ENCODE measurements around the gene OR52A5.

The OR52A5 gene

GRCh38 chr11:5096011-5096410, 42.1 kb downstream of the OR52A5 start:
- no peak for DNase-seq
- TF ChIP-seq EZH2phosphoT487 (IDR thresholded peaks at IDR 0.05; ENCODE audit: low read length) (no peak), EZH2 (optimal IDR thresholded peaks at IDR 0.05; ENCODE audit: low read depth, low read length) (no peak), CTCF (IDR thresholded peaks at IDR 0.05; ENCODE audit: low read length) (no peak)
- H4K20me1 ChIP-seq (ENCODE audit: insufficient read depth, low read length), result no peaks in the 10 kb centered on the region
- H2AFZ ChIP-seq (ENCODE audit: low read length), result no peak overlapping the region
- no peak overlapping the region for H3K4me3 ChIP-seq (ENCODE audit: low read length)
- no peaks in the 10 kb centered on the region for H3F3A ChIP-seq (ENCODE audit: insufficient read depth, low read length)
- H3K9me3 ChIP-seq (replicated peaks; ENCODE audit: insufficient read depth, low read length), result no peaks in the 10 kb centered on the region
- no peaks in the 10 kb centered on the region for H3K27me3 ChIP-seq (replicated peaks; ENCODE audit: insufficient read depth, low read length)
- H3K36me3 ChIP-seq (replicated peaks; ENCODE audit: insufficient read depth, low read length), result no peaks in the 10 kb centered on the region
- no peaks in the 10 kb centered on the region for H3K79me2 ChIP-seq (ENCODE audit: low read length)
- H3K9ac ChIP-seq (ENCODE audit: low read length), result no peak overlapping the region
- no peaks in the 10 kb centered on the region for H3K9me2 ChIP-seq (replicated peaks; ENCODE audit: insufficient read depth, low read length)
- H3K4me1 ChIP-seq (ENCODE audit: low read length), result no peaks in the 10 kb centered on the region
- H3K4me2 ChIP-seq (ENCODE audit: low read depth, low read length), result no peak overlapping the region
- H3K27ac ChIP-seq (ENCODE audit: low read length), result no peak overlapping the region

GRCh38 chr11:5092821-5093585, 45.2 kb downstream of the OR52A5 start:
- H3K36me3 ChIP-seq (replicated peaks; ENCODE audit: insufficient read depth, low read length), result no peaks in the 10 kb centered on the region
- H3K4me2 ChIP-seq (ENCODE audit: low read depth, low read length), result no peak overlapping the region
- H3K9me3 ChIP-seq (replicated peaks; ENCODE audit: insufficient read depth, low read length), result no peaks in the 10 kb centered on the region
- no peak overlapping the region for H3K4me3 ChIP-seq (ENCODE audit: low read length)
- H3K9ac ChIP-seq (ENCODE audit: low read length), result no peak overlapping the region
- DNase-seq, result no peak
- no peaks in the 10 kb centered on the region for H3K9me2 ChIP-seq (replicated peaks; ENCODE audit: insufficient read depth, low read length)
- H4K20me1 ChIP-seq (ENCODE audit: insufficient read depth, low read length), result no peaks in the 10 kb centered on the region
- H2AFZ ChIP-seq (ENCODE audit: low read length), result no peak overlapping the region
- H3K27ac ChIP-seq (ENCODE audit: low read length), result no peak overlapping the region
- no peaks in the 10 kb centered on the region for H3F3A ChIP-seq (ENCODE audit: insufficient read depth, low read length)
- H3K79me2 ChIP-seq (ENCODE audit: low read length), result no peaks in the 10 kb centered on the region
- no peaks in the 10 kb centered on the region for H3K27me3 ChIP-seq (replicated peaks; ENCODE audit: insufficient read depth, low read length)
- no peaks in the 10 kb centered on the region for H3K4me1 ChIP-seq (ENCODE audit: low read length)
- TF ChIP-seq EZH2phosphoT487 (IDR thresholded peaks at IDR 0.05; ENCODE audit: low read length), result no peak
- TF ChIP-seq EZH2 (optimal IDR thresholded peaks at IDR 0.05; ENCODE audit: low read depth, low read length), result no peak
- no peak for TF ChIP-seq CTCF (IDR thresholded peaks at IDR 0.05; ENCODE audit: low read length)

- no peaks in the 10 kb centered on the region for H3K9me2 ChIP-seq (replicated peaks; ENCODE audit: insufficient read depth, low read length)
- TF ChIP-seq EZH2 (optimal IDR thresholded peaks at IDR 0.05; ENCODE audit: low read depth, low read length), result no peak
- no peak for TF ChIP-seq EZH2phosphoT487 (IDR thresholded peaks at IDR 0.05; ENCODE audit: low read length)
- no peak for TF ChIP-seq CTCF (IDR thresholded peaks at IDR 0.05; ENCODE audit: low read length)
- no peaks in the 10 kb centered on the region for H4K20me1 ChIP-seq (ENCODE audit: insufficient read depth, low read length)
- H3K36me3 ChIP-seq (replicated peaks; ENCODE audit: insufficient read depth, low read length), result no peaks in the 10 kb centered on the region
- H3K4me1 ChIP-seq (ENCODE audit: low read length), result no peaks in the 10 kb centered on the region
- no peaks in the 10 kb centered on the region for H3F3A ChIP-seq (ENCODE audit: insufficient read depth, low read length)
- H3K4me3 ChIP-seq (ENCODE audit: low read length), result no peak overlapping the region
- H2AFZ ChIP-seq (ENCODE audit: low read length), result no peak overlapping the region
- no peaks in the 10 kb centered on the region for H3K9me3 ChIP-seq (replicated peaks; ENCODE audit: insufficient read depth, low read length)
- DNase-seq, result no peak
- no peaks in the 10 kb centered on the region for H3K27me3 ChIP-seq (replicated peaks; ENCODE audit: insufficient read depth, low read length)
- no peak overlapping the region for H3K9ac ChIP-seq (ENCODE audit: low read length)
- no peaks in the 10 kb centered on the region for H3K79me2 ChIP-seq (ENCODE audit: low read length)
- no peak overlapping the region for H3K4me2 ChIP-seq (ENCODE audit: low read depth, low read length)
- H3K27ac ChIP-seq (ENCODE audit: low read length), result no peak overlapping the region
Observed at GRCh38 chr11:5090668-5091067, 47.5 kb downstream of the OR52A5 start.

Data from MM.1S (cell line).